ENCODE results near the gene CACNA1B.
"Not testable (repeated sequence)": the region's sequence is repeated elsewhere in the genome, so short reads cannot be mapped to it uniquely, and the experiment has no call there.

CACNA1B gene

GRCh38 chr9:138126858-138127584, 249.4 kb downstream of the CACNA1B start:
- not testable (repeated sequence) for DNase-seq (ENCODE audit: low read depth in 1 of 2, low spot score in 1 of 2)

GRCh38 chr9:138128027-138128426, 250.4 kb downstream of the CACNA1B start:
- DNase-seq (ENCODE audit: low read depth in 1 of 2, low spot score in 1 of 2) = not testable (repeated sequence)

- not testable (repeated sequence) for DNase-seq (ENCODE audit: low read depth in 1 of 2, low spot score in 1 of 2)
These were observed 251.7 kb downstream of the CACNA1B start for GRCh38 chr9:138129318-138129717.

- DNase-seq (ENCODE audit: low read depth in 1 of 2, low spot score in 1 of 2) = not testable (repeated sequence)
These were observed 255.5 kb downstream of the CACNA1B start for GRCh38 chr9:138132946-138133705.

GRCh38 chr9:138134581-138134980, 257.0 kb downstream of the CACNA1B start:
- DNase-seq (ENCODE audit: low read depth in 1 of 2, low spot score in 1 of 2) = not testable (repeated sequence)

- not testable (repeated sequence) for DNase-seq (ENCODE audit: low read depth in 1 of 2, low spot score in 1 of 2)
These were observed 261.5 kb downstream of the CACNA1B start for GRCh38 chr9:138139096-138139495.

- not testable (repeated sequence) for DNase-seq (ENCODE audit: low read depth in 1 of 2, low spot score in 1 of 2)
These were observed 263.4 kb downstream of the CACNA1B start for GRCh38 chr9:138140980-138141379.

GRCh38 chr9:138142528-138143244, 265.1 kb downstream of the CACNA1B start:
- not testable (repeated sequence) for DNase-seq (ENCODE audit: low read depth in 1 of 2, low spot score in 1 of 2)

GRCh38 chr9:138143491-138143890, 265.9 kb downstream of the CACNA1B start:
- DNase-seq (ENCODE audit: low read depth in 1 of 2, low spot score in 1 of 2) = not testable (repeated sequence)

GRCh38 chr9:138147556-138147955, 270.0 kb downstream of the CACNA1B start:
- peak in 1 of 2 donors; percentile 20 for DNase-seq (ENCODE audit: low read depth in 1 of 2, low spot score in 1 of 2)

GRCh38 chr9:138149672-138150656, 272.4 kb downstream of the CACNA1B start:
- peak in 1 of 2 donors; percentile 5 for DNase-seq (ENCODE audit: low read depth in 1 of 2, low spot score in 1 of 2)

GRCh38 chr9:138155788-138156187, 278.2 kb downstream of the CACNA1B start:
- not testable (repeated sequence) for DNase-seq (ENCODE audit: low read depth in 1 of 2, low spot score in 1 of 2)

GRCh38 chr9:138166793-138167192, 289.2 kb downstream of the CACNA1B start:
- DNase-seq (ENCODE audit: low read depth in 1 of 2, low spot score in 1 of 2) = not testable (repeated sequence)

All from activated CD4-positive, alpha-beta T cell treated with anti-CD3 and anti-CD28 coated beads, Interleukin-2, amount 50 U/mL, for 24 hours (primary cell).